ACHN (cell line): Measurements from ENCODE around the gene INO80B.
"Not testable (repeated sequence)": the region's sequence is repeated elsewhere in the genome, so short reads cannot be mapped to it uniquely, and the experiment has no call there.

ENCODE experiments used
- DNase-seq: peaks from one replicate; pipeline ENCODE4 v3.0.0-alpha.2; 2015
- in situ Hi-C: cut with HindIII; loops from 2 replicates; pipeline ENCODE4 v1.10.0; 2017; ENCODE audit warnings: low sequenced_read_pairs, low pct_ligation_motif_present, low pct_unique_long_range_greater_than_20kb

INO80B gene

DNA sequence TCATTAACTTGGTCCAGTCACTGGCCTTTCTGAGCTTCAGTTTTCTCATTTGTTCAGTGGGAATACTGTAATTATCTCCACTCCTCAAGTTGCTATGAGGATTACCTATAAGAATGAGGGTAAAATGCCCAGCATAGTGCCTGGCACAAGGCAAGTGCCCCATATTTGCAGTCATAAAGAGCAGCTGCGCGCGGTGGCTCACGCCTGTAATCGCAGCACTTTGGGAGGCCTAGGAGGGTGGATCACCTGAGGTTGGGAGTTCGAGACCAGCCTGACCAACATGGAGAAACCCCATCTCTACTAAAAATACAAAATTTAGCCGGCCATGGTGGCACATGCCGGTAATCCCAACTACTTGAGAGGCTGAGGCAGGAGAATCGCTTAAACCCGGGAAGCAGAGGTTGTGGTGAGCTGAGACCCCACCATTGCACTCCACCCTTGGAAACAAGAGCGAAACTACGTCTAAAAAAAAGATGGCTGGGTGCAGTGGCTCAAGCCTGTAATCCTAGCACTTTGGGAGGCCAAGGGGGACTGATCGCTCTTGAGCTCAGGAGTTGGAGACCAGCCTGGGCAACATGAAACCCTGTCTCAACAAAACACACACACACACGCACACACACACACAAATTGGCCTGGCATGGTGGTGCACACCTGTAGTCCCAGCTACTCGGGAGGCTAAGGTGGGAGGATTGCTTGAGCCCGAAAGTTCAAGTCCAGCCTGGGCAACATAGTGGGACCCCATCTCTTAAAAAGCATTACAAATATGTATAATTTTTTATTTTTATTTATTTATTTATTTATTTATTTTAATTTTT, 12.2 kb upstream of the INO80B start:
- DNase-seq, in situ Hi-C loops: not testable (repeated sequence)

- in situ Hi-C loops, result no loop called here
Observed at GRCh38 chr2:74444498-74445318, 10.2 kb upstream of the INO80B start.

GRCh38 chr2:74447230-74447999, 7.5 kb upstream of the INO80B start:
- no peak for DNase-seq
- in situ Hi-C loops, result no loop called here

More at GRCh38 chr2:74444498-74445318, 10.2 kb upstream of the INO80B start:
- peak; percentile 39 for DNase-seq

- no peak for DNase-seq
- in situ Hi-C loops, result no loop called here
Observed at GRCh38 chr2:74448771-74449170, 6.1 kb upstream of the INO80B start.

- no peak for DNase-seq
- in situ Hi-C loops, result no loop called here
Observed at GRCh38 chr2:74450570-74451190, 4.2 kb upstream of the INO80B start.

- in situ Hi-C loops, result no loop called here
- DNase-seq, result no peak
Observed at GRCh38 chr2:74457129-74457548, 2.3 kb downstream of the INO80B start.

DNA sequence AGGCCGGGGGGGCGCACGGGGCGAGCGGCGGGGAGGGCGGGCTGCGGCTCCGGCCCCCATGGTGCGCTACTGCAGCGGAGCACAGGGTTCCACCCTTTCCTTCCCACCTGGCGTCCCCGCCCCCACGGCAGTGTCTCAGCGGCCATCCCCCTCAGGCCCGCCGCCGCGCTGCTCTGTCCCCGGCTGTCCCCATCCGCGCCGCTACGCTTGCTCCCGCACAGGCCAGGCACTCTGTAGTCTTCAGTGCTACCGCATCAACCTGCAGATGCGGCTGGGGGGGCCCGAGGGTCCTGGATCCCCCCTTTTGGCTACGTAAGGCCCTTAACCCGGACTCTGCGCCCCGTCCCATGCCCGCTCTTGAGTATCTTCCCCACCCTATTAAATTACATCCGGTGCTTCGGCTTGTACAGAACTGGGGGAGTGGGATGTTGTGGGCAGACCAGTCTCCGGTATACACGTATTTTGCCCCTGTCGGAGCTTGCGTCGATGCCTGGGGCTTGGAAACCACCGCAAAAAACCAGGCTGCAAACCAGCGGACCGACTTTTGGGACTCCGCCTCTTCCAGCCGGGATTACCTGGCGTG, 2.8 kb downstream of the INO80B start:
- in situ Hi-C loops, result no loop called here
- DNase-seq, result peak; percentile 71

DNA sequence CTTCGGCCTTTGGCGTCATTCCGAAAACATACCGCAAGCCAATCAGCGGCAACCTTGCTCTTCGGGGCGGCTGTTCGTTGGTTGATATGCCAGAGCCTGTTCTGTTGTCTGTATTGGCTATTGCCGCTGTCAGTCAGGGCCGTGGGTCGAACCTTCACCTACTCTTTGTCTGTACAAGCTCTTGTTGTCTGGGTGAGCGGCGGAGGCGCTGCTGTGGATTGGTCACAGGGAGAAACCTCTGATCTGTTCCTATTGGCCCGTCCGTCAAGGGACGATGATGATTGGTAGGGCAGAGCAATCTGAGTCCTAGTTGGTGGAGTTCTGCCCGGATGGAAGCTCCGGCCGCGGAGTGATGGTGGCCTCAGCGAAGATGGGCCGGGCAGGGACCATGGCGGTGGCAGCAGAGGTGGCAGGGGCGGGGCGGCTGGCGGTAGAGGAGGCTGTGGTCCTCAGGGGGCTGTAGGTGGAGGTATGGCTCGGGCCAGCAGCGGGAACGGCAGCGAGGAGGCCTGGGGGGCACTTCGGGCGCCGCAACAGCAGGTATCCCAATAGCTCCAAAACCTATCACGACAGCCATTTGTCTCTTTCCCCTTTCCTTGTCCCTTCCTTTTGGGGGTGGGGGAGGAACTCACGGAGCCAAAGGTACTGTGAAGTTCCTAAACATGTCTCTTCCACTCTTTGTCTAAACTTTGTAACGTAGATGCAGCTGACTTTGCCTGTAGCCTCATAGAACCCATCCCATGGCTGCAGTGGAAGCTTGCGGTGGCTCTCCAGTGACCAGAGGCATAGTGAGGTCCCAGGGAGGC, 3.4 kb downstream of the INO80B start, which contains the start of gene WBP1:
WBP1 (plus strand) TSS at position 307 of the 806 bp plus-strand sequence; CDS start at position 472, 165 bp downstream.
- in situ Hi-C loops, result no loop called here
- DNase-seq, result peak; percentile 100

GRCh38 chr2:74458938-74459363, 4.1 kb downstream of the INO80B start:
- in situ Hi-C loops, result no loop called here
- DNase-seq, result no peak

DNA sequence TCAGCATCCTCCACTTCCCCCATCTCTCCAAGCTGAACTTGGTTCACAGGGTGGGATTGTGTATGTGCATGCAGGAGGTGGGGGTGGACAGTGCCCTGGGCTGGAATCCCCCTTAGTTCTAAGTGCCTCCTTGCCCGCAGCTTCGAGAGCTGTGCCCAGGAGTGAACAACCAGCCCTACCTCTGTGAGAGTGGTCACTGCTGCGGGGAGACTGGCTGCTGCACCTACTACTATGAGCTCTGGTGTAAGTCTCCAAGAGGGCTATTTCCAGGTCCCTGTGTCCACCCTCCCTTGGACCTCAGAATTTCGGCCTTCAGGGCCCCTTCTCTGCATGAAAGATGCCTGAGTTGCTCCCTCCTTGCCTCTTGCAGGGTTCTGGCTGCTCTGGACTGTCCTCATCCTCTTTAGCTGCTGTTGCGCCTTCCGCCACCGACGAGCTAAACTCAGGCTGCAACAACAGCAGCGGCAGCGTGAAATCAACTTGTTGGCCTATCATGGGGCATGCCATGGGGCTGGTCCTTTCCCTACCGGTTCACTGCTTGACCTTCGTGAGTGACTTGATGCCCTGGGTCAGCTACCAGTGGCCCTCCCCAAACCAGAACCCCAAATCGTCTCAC, 4.7 kb downstream of the INO80B start:
- DNase-seq, in situ Hi-C loops: not testable (repeated sequence)

- in situ Hi-C loops, DNase-seq: not testable (repeated sequence)
Observed at GRCh38 chr2:74460187-74460586, 5.3 kb downstream of the INO80B start.

GRCh38 chr2:74461187-74462053, 6.5 kb downstream of the INO80B start:
- no peak for DNase-seq
- in situ Hi-C loops, result no loop called here

DNA sequence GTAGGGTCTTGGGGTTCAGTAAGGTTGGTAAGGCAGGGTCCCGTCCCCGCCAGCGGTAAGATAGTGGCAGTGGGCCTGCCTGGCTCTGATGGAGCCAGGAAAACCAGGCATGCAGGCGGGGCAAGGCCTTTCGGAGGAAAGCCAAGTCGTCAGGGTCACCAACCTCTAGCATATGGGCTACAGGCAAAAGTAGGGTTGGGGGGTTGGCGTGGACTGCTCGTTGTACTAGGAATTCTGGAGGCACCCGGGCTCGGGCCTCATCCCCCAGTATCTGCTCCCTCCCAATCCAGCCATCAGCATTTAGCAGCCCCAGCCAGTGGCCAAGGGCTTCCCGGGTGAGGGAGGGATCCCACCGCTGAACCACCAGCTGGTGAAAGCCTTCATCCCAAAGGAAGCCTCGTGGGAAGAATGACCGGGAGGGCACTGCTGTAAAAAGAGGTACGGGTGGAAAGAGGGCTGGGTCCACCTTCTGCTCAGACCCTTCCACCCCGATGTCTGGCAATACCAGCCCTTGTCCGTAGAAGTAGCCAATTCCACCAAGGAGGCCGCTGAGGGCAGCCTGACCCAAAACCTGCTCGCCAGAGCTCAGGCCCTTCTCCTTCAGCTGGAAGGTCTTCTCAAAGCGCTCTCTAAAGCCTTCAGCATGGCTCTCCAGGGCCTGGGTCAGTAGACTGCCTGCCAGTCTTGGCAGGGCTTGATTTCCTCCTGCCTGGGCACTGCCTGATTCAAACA, 7.3 kb downstream of the INO80B start:
- in situ Hi-C loops, result no loop called here
- DNase-seq, result no peak

- in situ Hi-C loops, result no loop called here
Observed at GRCh38 chr2:74462786-74463105, 7.9 kb downstream of the INO80B start.

DNA sequence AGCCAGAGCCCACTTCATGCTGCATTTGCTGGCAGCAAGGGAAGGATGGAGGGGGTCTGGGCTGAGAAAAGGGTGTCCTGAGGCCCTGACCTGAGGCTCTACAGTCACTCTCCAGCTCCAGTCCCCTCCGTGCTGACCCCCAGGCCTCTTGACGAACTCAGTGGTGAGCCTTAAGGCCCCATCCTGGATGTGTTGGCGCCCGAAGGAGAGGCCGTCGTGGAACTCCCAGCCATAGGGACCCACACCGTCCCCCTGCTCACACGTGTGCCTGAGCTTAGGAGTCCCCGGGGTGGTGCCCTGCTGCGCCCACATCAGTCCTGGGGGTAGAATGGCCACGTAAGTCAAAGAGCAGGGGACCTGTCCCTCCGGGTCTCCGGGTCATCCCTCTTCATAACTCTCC, 9.5 kb downstream of the INO80B start:
- in situ Hi-C loops, result no loop called here
- no peak for DNase-seq

More at GRCh38 chr2:74462786-74463105, 7.9 kb downstream of the INO80B start:
- DNase-seq, result no peak
